Omental fat pad (tissue), 4 donors: ENCODE results near the gene TSHZ3. TPM values are rescaled to one million over a fixed set of nuclear protein-coding genes. Genes with fewer than 3 reads are reported as not detected.

Experiments
- ATAC-seq: fragments of 150-250 bp; one replicate; pipeline ENCODE4 v1.9.1; 2016; ENCODE audit warnings: mild to moderate bottlenecking, moderate library complexity; ENCODE audit not compliant: low FRiP score
- DNase-seq: peaks from one replicate; pipeline ENCODE4 v3.0.0-alpha.2; 2019; ENCODE audit warnings: low spot score
- total RNA-seq, 4 donors: library from RNA; depleted of rRNA; stranded (reverse); fragments of >200 nt; gene quantifications; one replicate each; pipeline ENCODE4 v1.1.0, GENCODE V29; 2016
- TF ChIP-seq, protein P1 (sequence below), 3 donors: fragments of 450-650 bp; IDR thresholded peaks; one replicate each; pipeline ENCODE4 v1.5.1; 2016 to 2017; ENCODE audit warnings: antibody characterized with exemption in 3 of 3, mild to moderate bottlenecking in 3 of 3, moderate library complexity in 2 of 3

Gene TSHZ3
- total RNA-seq, 4 donors from 2014 or later = 6.3 to 10.6 (median 10.4) TPM

DNA sequence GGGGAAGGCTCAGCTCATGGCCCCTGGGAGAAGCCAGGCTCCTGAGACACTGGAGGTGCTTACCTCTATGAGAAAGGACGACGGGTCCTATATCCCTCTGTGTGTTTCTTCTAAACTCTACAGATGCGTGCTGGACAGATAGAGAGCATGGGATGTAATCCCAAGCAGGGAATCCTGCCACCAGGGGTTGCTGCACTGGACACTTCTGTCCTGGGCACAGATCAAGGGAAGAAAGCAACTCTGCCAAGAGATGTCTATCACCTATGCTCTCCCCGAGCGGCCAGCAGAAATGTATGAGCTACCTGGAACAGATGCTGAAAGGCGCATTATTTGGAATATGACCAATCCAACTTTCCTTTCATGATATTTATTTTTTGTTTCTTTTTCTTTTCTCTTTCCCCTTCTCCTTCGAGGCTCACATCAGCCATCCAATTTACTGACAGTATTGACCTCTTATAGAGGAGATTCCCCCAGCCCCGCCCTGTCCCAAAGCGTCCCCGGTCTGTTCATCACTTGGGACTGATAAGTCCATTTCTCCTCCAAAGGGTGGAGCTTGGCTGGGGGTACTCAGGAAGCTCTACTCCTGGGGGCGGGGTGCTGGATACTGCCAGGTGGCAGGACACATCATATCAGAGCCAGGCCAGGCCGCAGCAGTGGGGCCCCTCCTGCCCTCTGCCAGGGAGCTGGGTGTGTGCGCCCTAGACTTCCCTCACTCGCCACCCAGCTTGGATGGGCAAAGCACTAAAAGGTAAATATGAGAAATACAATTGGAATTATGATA lies 34.2 kb downstream of the TSHZ3 start:
- DNase-seq (no peak), ATAC-seq (no peak)
- TF ChIP-seq, protein P1, sequence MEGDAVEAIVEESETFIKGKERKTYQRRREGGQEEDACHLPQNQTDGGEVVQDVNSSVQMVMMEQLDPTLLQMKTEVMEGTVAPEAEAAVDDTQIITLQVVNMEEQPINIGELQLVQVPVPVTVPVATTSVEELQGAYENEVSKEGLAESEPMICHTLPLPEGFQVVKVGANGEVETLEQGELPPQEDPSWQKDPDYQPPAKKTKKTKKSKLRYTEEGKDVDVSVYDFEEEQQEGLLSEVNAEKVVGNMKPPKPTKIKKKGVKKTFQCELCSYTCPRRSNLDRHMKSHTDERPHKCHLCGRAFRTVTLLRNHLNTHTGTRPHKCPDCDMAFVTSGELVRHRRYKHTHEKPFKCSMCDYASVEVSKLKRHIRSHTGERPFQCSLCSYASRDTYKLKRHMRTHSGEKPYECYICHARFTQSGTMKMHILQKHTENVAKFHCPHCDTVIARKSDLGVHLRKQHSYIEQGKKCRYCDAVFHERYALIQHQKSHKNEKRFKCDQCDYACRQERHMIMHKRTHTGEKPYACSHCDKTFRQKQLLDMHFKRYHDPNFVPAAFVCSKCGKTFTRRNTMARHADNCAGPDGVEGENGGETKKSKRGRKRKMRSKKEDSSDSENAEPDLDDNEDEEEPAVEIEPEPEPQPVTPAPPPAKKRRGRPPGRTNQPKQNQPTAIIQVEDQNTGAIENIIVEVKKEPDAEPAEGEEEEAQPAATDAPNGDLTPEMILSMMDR (IDR thresholded peaks at IDR 0.05) = no peak

- TF ChIP-seq, protein P1 (IDR thresholded peaks at IDR 0.05) = no peak
- ATAC-seq = no peak
- DNase-seq = no peak
These were observed 35.1 kb downstream of the TSHZ3 start for GRCh38 chr19:31314156-31314555.

- DNase-seq = no peak
- no peak for ATAC-seq
- TF ChIP-seq, protein P1 (IDR thresholded peaks at IDR 0.05) = no peak
These were observed 35.8 kb downstream of the TSHZ3 start for GRCh38 chr19:31313291-31314030.

GRCh38 chr19:31312677-31313244 lies 36.5 kb downstream of the TSHZ3 start:
- TF ChIP-seq, protein P1 (IDR thresholded peaks at IDR 0.05) = no peak
- ATAC-seq (no peak), DNase-seq (no peak)

DNA sequence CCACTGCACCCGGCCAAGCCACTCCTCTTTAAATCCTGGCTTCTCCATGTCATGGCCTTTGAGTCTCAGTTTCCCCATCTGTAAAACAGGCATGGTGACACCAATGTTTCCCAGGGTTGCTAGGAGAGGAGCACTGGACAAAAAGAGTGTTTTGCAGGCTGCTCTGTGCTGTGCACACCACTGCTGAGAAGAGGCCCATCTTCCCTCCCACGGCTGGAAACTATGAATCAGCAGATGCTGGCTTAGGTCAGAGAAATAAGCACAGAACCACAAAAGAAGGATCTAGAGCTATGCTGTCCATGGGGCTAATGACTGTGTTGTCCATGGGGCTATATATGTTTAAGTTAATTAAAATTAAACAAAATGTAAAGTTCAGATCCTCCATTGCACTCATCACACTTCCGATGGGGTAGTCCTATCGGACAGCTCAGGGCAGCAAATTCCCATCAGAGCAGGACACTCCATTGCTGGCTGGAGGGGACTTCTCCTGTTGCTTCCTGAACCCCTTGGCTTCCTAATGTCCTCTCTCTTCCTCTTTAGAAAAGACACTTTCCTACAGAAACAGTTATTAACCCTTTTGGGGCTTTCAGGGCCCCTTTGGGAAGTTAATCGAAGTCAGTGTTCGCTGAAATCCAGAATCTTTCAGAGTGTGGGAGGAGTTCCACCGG lies 37.1 kb downstream of the TSHZ3 start:
- TF ChIP-seq, protein P1 (IDR thresholded peaks at IDR 0.05) = no peak
- no peak for ATAC-seq
- no peak for DNase-seq

DNA sequence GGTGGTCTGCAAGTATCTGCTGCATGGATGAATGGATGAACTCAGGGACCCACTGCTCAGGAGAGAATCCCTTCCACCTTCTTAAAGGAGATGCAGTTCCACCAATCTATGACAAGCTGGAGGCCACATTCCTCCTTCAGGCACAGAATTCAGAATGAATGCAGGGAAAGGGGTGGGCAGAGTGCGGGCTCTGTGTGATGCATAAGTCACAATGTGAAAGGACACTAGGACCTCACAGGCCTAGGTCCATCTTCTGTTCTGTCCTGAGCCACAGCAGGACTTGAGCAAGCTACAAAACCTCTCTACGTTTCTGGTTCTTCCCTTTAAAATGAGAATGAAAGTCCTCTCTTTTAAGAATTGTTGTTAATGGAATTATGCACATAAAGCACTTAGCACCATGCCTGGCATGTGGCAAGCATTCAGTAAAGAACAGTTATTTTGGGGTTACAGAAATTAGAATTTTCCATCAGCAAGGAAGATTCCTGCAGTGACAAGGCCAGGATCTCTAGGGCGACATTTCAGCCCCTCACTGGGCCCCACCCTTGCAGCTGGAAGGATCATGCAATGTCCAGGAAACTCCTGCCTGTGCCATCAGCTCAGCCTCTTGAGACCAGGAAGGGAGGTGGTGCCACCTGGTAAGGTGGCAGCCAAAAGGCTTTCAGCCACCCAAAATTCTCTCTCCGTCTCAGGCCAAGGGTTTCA lies 38.7 kb downstream of the TSHZ3 start:
- ATAC-seq (no peak), DNase-seq (no peak)
- TF ChIP-seq, protein P1 (IDR thresholded peaks at IDR 0.05) = no peak
